Measurements from ENCODE around the gene WWP2. TPM values are rescaled to one million over a fixed set of nuclear protein-coding genes. Genes with fewer than 3 reads are reported as not detected.

The WWP2 gene
- total RNA-seq, 1 experiment from 2014 or later: 47.5 TPM

DNA sequence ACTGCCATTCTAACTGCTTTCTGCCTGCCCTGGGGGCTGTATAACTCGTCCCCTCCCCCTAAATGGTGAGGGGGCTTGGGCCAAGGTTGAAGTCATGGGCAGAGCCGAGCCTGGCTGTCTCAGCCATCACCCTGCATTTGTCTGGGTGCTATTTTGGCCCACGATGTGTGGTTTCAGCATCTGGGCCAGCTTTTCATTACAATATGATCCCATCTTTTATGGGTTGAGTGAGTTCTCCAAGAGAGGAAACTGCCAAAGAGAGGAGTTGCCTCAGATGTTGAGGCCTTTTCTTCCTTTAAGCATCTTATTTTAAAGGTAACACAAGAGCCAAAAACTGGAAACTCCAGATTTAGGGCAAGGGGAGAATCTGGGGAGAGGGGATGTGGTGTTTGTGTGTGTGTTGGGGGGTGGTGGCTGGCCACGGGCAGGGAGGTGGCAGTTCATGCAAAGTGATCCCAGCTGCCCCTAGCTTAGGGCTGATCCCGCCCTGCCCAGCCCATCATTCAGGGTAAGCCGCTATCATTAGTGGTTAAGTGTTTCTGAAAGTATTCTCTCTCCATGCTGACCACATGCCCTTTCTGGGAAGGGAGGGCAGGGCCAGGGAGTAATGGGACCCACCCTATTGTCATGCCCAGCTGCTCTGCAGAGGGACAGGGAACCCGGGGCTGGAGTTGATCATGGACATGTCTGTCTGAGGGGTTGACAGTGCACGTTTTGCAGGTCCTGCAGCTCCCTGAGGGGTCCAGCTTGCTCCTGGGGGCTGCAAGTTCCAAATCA is 105.8 kb downstream of the WWP2 start:
- no peak overlapping the region for H3K27ac Mint-ChIP-seq (ENCODE audit: unreplicated experiment)
- H3K27me3 Mint-ChIP-seq (ENCODE audit: unreplicated experiment): no peaks in the 10 kb centered on the region
- intact Hi-C loops (cut with micrococcal nuclease; ENCODE audit: unreplicated experiment): no loop called here
- CTCF ChIA-PET: interaction anchor here (0.6 kb wide), 1 partner anchor 19 kb away, joined by 3 read pairs; no protein-coding TSS in a partner anchor
- no peaks in the 10 kb centered on the region for H3K9me3 Mint-ChIP-seq (ENCODE audit: low read depth, unreplicated experiment)
- no TSS peak for BruUV-seq (replicated peaks)
- DNase-seq: no peak
- H3K36me3 Mint-ChIP-seq (ENCODE audit: insufficient read depth, unreplicated experiment): peaks cover 13% of the 10 kb centered on the region
- TF ChIP-seq, protein P1, sequence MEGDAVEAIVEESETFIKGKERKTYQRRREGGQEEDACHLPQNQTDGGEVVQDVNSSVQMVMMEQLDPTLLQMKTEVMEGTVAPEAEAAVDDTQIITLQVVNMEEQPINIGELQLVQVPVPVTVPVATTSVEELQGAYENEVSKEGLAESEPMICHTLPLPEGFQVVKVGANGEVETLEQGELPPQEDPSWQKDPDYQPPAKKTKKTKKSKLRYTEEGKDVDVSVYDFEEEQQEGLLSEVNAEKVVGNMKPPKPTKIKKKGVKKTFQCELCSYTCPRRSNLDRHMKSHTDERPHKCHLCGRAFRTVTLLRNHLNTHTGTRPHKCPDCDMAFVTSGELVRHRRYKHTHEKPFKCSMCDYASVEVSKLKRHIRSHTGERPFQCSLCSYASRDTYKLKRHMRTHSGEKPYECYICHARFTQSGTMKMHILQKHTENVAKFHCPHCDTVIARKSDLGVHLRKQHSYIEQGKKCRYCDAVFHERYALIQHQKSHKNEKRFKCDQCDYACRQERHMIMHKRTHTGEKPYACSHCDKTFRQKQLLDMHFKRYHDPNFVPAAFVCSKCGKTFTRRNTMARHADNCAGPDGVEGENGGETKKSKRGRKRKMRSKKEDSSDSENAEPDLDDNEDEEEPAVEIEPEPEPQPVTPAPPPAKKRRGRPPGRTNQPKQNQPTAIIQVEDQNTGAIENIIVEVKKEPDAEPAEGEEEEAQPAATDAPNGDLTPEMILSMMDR (IDR thresholded peaks at IDR 0.05; ENCODE audit: unreplicated experiment): no peak
- H3K4me1 Mint-ChIP-seq (ENCODE audit: low read depth, unreplicated experiment): peaks cover 15% of the 10 kb centered on the region
- no peak overlapping the region for H3K4me3 Mint-ChIP-seq (ENCODE audit: low read depth, unreplicated experiment)

DNA sequence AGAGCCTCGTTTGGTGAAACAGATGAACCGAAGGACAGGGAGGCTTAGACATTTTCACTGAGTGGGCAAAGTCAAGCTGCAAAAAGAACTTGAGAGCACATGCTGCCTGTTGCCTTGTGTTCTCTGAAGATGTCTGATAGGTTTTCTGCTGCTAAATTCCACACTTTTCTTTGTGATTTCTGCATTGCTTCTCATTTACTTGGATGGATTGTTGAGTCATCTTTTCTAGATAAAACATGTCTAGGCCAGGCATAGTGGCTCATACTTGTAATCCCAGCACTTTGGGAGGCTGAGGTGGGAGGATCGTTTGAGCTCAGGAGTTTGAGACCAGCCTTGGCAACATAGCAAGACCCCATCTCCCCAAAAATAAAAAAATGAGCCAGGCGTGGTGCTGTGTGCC is 108.6 kb downstream of the WWP2 start:
- peaks cover 15% of the 10 kb centered on the region for H3K36me3 Mint-ChIP-seq (ENCODE audit: insufficient read depth, unreplicated experiment)
- CTCF ChIA-PET: interaction anchor here (0.7 to 1.2 kb wide), 2 partner anchors 116 to 238 kb away, joined by 3 read pairs; partner anchors contain the start of gene NOB1
- BruUV-seq (replicated peaks): no TSS peak
- no peaks in the 10 kb centered on the region for H3K27me3 Mint-ChIP-seq (ENCODE audit: unreplicated experiment)
- DNase-seq: no peak
- H3K4me3 Mint-ChIP-seq (ENCODE audit: low read depth, unreplicated experiment): no peak overlapping the region
- TF ChIP-seq, protein P1 (IDR thresholded peaks at IDR 0.05; ENCODE audit: unreplicated experiment): no peak
- H3K4me1 Mint-ChIP-seq (ENCODE audit: low read depth, unreplicated experiment): peaks cover 6% of the 10 kb centered on the region
- intact Hi-C loops (cut with micrococcal nuclease; ENCODE audit: unreplicated experiment): no loop called here
- no peaks in the 10 kb centered on the region for H3K9me3 Mint-ChIP-seq (ENCODE audit: low read depth, unreplicated experiment)
- no peak overlapping the region for H3K27ac Mint-ChIP-seq (ENCODE audit: unreplicated experiment)

- H3K27ac Mint-ChIP-seq (ENCODE audit: unreplicated experiment): no peak overlapping the region
- no peaks in the 10 kb centered on the region for H3K9me3 Mint-ChIP-seq (ENCODE audit: low read depth, unreplicated experiment)
- H3K36me3 Mint-ChIP-seq (ENCODE audit: insufficient read depth, unreplicated experiment): peaks cover 15% of the 10 kb centered on the region
- TF ChIP-seq, protein P1 (IDR thresholded peaks at IDR 0.05; ENCODE audit: unreplicated experiment): no peak
- no peak for DNase-seq
- no peaks in the 10 kb centered on the region for H3K27me3 Mint-ChIP-seq (ENCODE audit: unreplicated experiment)
- no TSS peak for BruUV-seq (replicated peaks)
- CTCF ChIA-PET: no interaction called here
- H3K4me1 Mint-ChIP-seq (ENCODE audit: low read depth, unreplicated experiment): no peaks in the 10 kb centered on the region
- H3K4me3 Mint-ChIP-seq (ENCODE audit: low read depth, unreplicated experiment): no peak overlapping the region
- intact Hi-C loops (cut with micrococcal nuclease; ENCODE audit: unreplicated experiment): no loop called here
Observed at GRCh38 chr16:69871708-69872107, 109.6 kb downstream of the WWP2 start.

DNA sequence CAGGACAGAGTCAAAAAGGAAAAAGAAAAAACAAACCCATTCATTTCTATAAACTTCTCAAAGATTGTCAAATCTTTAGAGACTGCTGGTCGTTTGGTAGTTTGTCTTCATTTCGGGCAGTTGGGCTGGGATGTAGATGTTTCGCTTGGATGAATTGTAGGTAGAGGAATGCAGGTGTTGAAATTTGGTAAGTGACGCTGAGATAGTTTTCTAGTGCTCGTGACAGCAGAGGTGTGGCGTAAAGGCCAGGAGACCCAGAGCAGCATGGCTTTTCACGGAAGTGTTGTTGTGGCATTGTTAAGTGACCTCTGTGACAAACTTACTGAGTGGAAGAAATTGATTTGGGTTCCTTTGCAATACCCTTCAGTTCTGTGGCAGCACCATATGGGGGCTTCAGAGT is 110.8 kb downstream of the WWP2 start:
- Mint-ChIP-seq H3K36me3 (ENCODE audit: insufficient read depth, unreplicated experiment) (peaks cover 9% of the 10 kb centered on the region), H3K4me1 (ENCODE audit: low read depth, unreplicated experiment) (no peaks in the 10 kb centered on the region), H3K27me3 (ENCODE audit: unreplicated experiment) (no peaks in the 10 kb centered on the region), H3K4me3 (ENCODE audit: low read depth, unreplicated experiment) (no peak overlapping the region), H3K27ac (ENCODE audit: unreplicated experiment) (no peak overlapping the region), H3K9me3 (ENCODE audit: low read depth, unreplicated experiment) (no peaks in the 10 kb centered on the region)
- intact Hi-C loops (cut with micrococcal nuclease; ENCODE audit: unreplicated experiment): no loop called here
- CTCF ChIA-PET: no interaction called here
- no TSS peak for BruUV-seq (replicated peaks)
- TF ChIP-seq, protein P1 (IDR thresholded peaks at IDR 0.05; ENCODE audit: unreplicated experiment): no peak
- DNase-seq: no peak

All from Calu3 (cell line).